ENCODE data around the gene FSIP2. TPM values are rescaled to one million over a fixed set of nuclear protein-coding genes. Genes with fewer than 3 reads are reported as not detected.

The FSIP2 gene
- total RNA-seq, 1 donor from 2014 or later: 8.3 TPM

- Mint-ChIP-seq H3K36me3 (no peaks in the 10 kb centered on the region), H3K27me3 (no peaks in the 10 kb centered on the region)
Measured at GRCh38 chr2:185782223-185782769, 43.7 kb downstream of the FSIP2 start.

GRCh38 chr2:185785156-185785555 is 46.6 kb downstream of the FSIP2 start:
- no peak overlapping the region for H3K4me3 Mint-ChIP-seq
- H3K27ac Mint-ChIP-seq: no peak overlapping the region
- H3K36me3 Mint-ChIP-seq: no peaks in the 10 kb centered on the region
- DNase-seq (ENCODE audit: extremely low spot score, unreplicated experiment): no peak
- TF ChIP-seq, protein P1, sequence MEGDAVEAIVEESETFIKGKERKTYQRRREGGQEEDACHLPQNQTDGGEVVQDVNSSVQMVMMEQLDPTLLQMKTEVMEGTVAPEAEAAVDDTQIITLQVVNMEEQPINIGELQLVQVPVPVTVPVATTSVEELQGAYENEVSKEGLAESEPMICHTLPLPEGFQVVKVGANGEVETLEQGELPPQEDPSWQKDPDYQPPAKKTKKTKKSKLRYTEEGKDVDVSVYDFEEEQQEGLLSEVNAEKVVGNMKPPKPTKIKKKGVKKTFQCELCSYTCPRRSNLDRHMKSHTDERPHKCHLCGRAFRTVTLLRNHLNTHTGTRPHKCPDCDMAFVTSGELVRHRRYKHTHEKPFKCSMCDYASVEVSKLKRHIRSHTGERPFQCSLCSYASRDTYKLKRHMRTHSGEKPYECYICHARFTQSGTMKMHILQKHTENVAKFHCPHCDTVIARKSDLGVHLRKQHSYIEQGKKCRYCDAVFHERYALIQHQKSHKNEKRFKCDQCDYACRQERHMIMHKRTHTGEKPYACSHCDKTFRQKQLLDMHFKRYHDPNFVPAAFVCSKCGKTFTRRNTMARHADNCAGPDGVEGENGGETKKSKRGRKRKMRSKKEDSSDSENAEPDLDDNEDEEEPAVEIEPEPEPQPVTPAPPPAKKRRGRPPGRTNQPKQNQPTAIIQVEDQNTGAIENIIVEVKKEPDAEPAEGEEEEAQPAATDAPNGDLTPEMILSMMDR (conservative IDR thresholded peaks at IDR 0.05): no peak
- H3K27me3 Mint-ChIP-seq: no peaks in the 10 kb centered on the region
- H3K4me1 Mint-ChIP-seq (ENCODE audit: unreplicated experiment): no peaks in the 10 kb centered on the region
- no peaks in the 10 kb centered on the region for H3K9me3 Mint-ChIP-seq

More at GRCh38 chr2:185782223-185782769, 43.7 kb downstream of the FSIP2 start:
- no peak for DNase-seq (ENCODE audit: extremely low spot score, unreplicated experiment)
- Mint-ChIP-seq H3K4me1 (ENCODE audit: unreplicated experiment) (no peaks in the 10 kb centered on the region), H3K9me3 (no peaks in the 10 kb centered on the region), H3K4me3 (no peak overlapping the region), H3K27ac (no peak overlapping the region)
- TF ChIP-seq, protein P1 (conservative IDR thresholded peaks at IDR 0.05): no peak

- Mint-ChIP-seq H3K27me3 (no peaks in the 10 kb centered on the region), H3K4me3 (no peak overlapping the region), H3K27ac (no peak overlapping the region), H3K36me3 (no peaks in the 10 kb centered on the region), H3K9me3 (no peaks in the 10 kb centered on the region), H3K4me1 (ENCODE audit: unreplicated experiment) (no peaks in the 10 kb centered on the region)
- TF ChIP-seq, protein P1 (conservative IDR thresholded peaks at IDR 0.05): no peak
- no peak for DNase-seq (ENCODE audit: extremely low spot score, unreplicated experiment)
Measured at GRCh38 chr2:185785851-185786473, 47.4 kb downstream of the FSIP2 start.

- H3K27ac Mint-ChIP-seq: no peak overlapping the region
- TF ChIP-seq, protein P1 (conservative IDR thresholded peaks at IDR 0.05): no peak
Measured at GRCh38 chr2:185787227-185788145, 48.9 kb downstream of the FSIP2 start.

DNA sequence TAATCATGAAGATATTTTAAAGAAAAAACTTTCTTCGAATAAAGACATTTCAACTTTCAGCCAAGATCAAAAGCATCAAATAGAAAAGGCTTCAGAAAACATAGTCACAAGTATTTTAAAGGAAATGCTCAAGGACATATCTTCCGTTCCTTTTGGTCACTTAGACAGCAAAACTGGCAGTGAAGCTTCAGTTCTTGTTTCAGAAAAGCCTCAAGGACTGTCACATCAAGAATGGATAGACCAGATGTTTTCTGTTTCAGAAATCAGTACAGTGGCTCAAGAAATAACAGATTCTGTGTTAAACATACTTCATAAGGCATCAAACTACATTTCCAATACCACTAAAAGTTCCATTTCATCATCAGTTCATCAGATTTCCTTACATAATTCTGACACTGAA is 51.8 kb downstream of the FSIP2 start:
- no peak for DNase-seq (ENCODE audit: extremely low spot score, unreplicated experiment)
- Mint-ChIP-seq H3K36me3 (no peaks in the 10 kb centered on the region), H3K9me3 (no peaks in the 10 kb centered on the region), H3K27ac (no peak overlapping the region), H3K4me1 (ENCODE audit: unreplicated experiment) (no peaks in the 10 kb centered on the region), H3K4me3 (no peak overlapping the region), H3K27me3 (no peaks in the 10 kb centered on the region)
- TF ChIP-seq, protein P1 (conservative IDR thresholded peaks at IDR 0.05): no peak

More at GRCh38 chr2:185787227-185788145, 48.9 kb downstream of the FSIP2 start:
- no peaks in the 10 kb centered on the region for H3K4me1 Mint-ChIP-seq (ENCODE audit: unreplicated experiment)
- no peak for DNase-seq (ENCODE audit: extremely low spot score, unreplicated experiment)
- H3K4me3 Mint-ChIP-seq: no peak overlapping the region
- no peaks in the 10 kb centered on the region for H3K27me3 Mint-ChIP-seq
- no peaks in the 10 kb centered on the region for H3K36me3 Mint-ChIP-seq
- no peaks in the 10 kb centered on the region for H3K9me3 Mint-ChIP-seq
